Measurements from ENCODE around the gene MAGI1.

The MAGI1 gene

GRCh38 chr3:65781594-65781993 lies 257.1 kb downstream of the MAGI1 start:
- no peak for DNase-seq

GRCh38 chr3:65779390-65779789 lies 259.3 kb downstream of the MAGI1 start:
- no peak for DNase-seq

- DNase-seq, result no peak
Measured at GRCh38 chr3:65778968-65779367, 259.8 kb downstream of the MAGI1 start.

- DNase-seq, result no peak
Measured at GRCh38 chr3:65777050-65777449, 261.7 kb downstream of the MAGI1 start.

GRCh38 chr3:65776494-65776893 lies 262.2 kb downstream of the MAGI1 start:
- DNase-seq, result no peak

GRCh38 chr3:65776081-65776480 lies 262.6 kb downstream of the MAGI1 start:
- no peak for DNase-seq

GRCh38 chr3:65772758-65773157 lies 266.0 kb downstream of the MAGI1 start:
- no peak for DNase-seq

- DNase-seq, result no peak
Measured at GRCh38 chr3:65767551-65767950, 271.2 kb downstream of the MAGI1 start.

GRCh38 chr3:65762235-65762580 lies 276.5 kb downstream of the MAGI1 start:
- DNase-seq, result no peak

GRCh38 chr3:65761446-65762234 lies 277.1 kb downstream of the MAGI1 start:
- DNase-seq, result no peak

GRCh38 chr3:65758876-65759598 lies 279.7 kb downstream of the MAGI1 start:
- no peak for DNase-seq

GRCh38 chr3:65758438-65758837 lies 280.3 kb downstream of the MAGI1 start:
- DNase-seq, result no peak

- no peak for DNase-seq
Measured at GRCh38 chr3:65752636-65753035, 286.1 kb downstream of the MAGI1 start.

- no peak for DNase-seq
Measured at GRCh38 chr3:65751123-65751700, 287.5 kb downstream of the MAGI1 start.

- DNase-seq, result no peak
Measured at GRCh38 chr3:65749066-65749465, 289.7 kb downstream of the MAGI1 start.

GRCh38 chr3:65748326-65748725 lies 290.4 kb downstream of the MAGI1 start:
- no peak for DNase-seq

- DNase-seq, result no peak
Measured at GRCh38 chr3:65746848-65747247, 291.9 kb downstream of the MAGI1 start.

GRCh38 chr3:65745306-65745705 lies 293.4 kb downstream of the MAGI1 start:
- no peak for DNase-seq

- no peak for DNase-seq
Measured at GRCh38 chr3:65742914-65743313, 295.8 kb downstream of the MAGI1 start.

- no peak for DNase-seq
Measured at GRCh38 chr3:65741540-65741939, 297.2 kb downstream of the MAGI1 start.

GRCh38 chr3:65739901-65740541 lies 298.7 kb downstream of the MAGI1 start:
- DNase-seq, result no peak

GRCh38 chr3:65734792-65735191 lies 303.9 kb downstream of the MAGI1 start:
- DNase-seq, result no peak

- no peak for DNase-seq
Measured at GRCh38 chr3:65734382-65734781, 304.3 kb downstream of the MAGI1 start.

GRCh38 chr3:65733459-65733858 lies 305.3 kb downstream of the MAGI1 start:
- no peak for DNase-seq

Measured in NCI-H187 treated with DMSO at 0.1 percent for 48 hours (cell line).